GM11168 (cell line): Measurements from ENCODE around the gene SDK1.

Experiments
- in situ Hi-C: fragments of 300-500 bp; cut with MboI; formaldehyde crosslinking; loops from one replicate; pipeline ENCODE4 v1.12.0; 2022; ENCODE audit warnings: low sequenced_read_pairs; ENCODE audit not compliant: unreplicated experiment

SDK1 gene

DNA sequence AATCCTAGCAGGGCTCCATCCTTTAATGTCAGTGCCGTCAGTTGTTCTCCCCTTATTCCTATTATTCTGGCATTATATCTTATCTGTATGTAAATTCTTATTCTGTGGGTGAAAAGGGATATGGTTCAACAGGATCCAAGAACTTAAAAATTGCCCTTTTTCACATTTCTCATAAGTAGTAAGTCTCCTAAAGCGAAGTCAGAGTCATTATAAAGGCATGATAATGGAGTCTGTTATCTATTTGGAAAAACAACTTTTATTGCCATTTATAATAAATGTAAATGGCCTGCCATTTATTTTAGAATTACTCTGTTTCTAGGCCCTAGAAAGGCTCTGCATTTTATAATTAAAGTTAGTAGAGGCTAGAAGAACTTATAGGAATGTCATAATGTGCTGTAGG is 31.3 kb downstream of the SDK1 start:
- in situ Hi-C loops: no loop called here

DNA sequence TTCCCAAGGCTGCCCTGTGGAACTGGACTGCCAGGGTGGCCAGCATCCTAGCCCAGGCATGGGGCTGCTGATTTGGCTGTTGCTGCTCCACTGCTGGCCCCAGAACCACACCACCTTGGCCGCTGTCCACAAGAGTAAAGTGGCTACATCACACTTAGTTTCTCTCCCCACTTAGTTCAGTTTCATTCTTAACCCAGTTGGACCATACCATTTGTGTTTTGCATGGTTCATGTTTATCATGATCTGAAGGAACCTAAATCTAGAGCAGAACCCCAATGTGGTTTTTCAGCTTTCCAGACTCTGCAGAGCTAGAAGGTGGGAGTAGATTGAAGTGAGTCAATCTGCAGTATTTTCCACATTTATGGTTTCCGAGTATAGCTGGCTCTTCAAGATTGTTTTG is 32.8 kb downstream of the SDK1 start:
- in situ Hi-C loops: no loop called here

DNA sequence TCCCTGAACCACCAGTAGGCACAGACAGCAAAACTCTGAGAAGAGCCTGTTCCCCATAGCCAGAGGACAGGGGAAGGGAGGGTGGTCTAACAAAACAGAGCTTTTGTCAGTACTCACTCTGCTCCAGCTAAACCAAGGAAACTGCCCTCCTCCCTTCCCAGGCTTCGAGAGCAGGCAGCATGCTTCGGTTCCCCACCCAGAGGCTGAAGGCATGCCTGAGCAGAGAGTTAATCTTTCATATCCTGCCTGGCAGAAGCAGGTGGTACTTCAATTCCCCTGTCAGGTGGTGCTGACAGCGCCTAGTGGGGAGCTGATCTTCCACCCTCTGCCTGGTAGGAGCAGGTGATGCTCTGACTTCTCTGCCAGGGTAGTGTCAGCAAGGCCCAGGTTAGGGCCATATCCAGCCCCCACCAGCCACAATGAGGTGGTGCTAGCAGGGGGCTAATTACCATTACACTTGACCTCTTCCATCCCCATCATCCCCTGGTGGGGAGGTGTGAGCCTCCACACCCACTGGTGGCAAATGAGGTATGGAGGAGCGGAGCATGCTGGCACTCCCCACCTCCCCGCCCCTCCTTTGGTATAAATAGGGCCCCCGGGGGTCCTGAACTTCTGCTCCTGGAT is 35.1 kb downstream of the SDK1 start:
- in situ Hi-C loops: no loop called here

DNA sequence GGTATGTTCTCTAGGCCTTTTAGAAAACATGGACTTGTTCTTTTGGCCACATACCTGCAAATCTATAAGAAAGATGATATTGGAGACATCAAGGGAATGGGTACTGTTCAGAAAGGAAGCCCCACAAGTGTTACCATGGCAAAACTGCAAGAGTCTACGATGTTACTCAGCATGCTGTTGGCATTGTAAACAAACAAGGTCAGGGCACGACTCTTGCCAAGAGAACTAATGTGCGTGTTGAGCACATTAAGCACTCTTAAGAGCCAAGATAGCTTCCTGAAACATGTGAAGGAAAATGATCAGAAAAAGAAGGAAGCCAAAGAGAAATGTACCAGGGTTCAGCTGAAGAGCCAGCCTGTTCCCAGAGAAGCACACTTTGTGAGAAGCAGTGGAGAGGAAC is 37.1 kb downstream of the SDK1 start:
- in situ Hi-C loops: no loop called here

DNA sequence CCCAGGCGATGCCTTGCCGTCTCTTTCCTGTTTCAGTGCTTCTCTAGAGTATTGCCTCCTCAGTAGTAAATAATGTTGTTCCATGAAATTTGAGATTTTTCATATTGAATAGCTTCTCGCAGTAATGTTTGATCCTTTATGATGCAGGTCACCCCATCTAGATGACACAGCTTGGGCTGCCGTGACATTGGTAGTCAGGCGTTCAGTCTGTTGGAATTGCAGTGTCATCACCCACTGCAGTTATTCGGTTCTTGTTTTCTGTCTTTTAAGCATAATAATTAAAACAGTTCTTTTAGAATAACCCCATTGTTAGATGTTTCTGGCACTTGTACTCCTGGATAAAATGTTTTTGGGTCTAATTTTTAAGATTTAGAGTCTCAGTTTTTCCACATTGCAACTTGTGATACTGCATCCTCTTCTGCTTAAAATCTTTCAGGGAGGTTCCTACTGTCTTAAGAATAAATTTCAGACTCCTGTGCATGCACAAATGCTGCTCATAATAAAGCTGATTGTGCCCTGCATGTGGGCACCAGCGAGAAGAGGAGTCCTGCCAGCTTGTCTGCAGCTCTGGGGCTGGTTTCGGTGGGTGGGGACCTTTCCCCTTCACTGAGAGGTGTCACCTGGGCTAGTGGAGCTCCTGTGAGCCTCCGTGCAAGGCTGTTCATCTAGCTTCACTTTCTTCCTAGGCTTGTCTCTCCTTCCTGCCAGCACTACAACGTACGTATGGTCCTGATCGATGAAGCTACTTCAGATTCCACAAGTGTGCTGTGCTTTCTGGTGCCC is 44.8 kb downstream of the SDK1 start:
- in situ Hi-C loops: no loop called here

DNA sequence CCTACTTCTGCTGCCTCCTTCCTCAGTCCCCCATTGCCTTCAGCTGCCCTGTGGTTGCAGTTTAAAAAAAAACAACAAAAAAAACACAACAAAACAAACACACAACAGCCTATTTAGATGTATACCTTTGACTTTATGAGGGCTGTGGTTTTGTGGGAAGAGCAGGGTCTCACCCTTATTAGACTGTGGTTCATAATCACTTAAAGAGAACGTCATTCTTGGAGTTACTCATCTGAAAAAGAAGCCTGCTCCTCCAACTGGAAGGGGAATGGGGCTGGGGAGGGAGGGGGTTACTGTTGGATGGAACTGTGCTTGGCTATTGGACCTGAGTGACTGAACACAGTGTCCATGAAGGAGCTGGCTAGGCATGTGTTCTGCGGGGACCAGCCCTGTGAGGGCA is 48.1 kb downstream of the SDK1 start:
- in situ Hi-C loops: no loop called here

DNA sequence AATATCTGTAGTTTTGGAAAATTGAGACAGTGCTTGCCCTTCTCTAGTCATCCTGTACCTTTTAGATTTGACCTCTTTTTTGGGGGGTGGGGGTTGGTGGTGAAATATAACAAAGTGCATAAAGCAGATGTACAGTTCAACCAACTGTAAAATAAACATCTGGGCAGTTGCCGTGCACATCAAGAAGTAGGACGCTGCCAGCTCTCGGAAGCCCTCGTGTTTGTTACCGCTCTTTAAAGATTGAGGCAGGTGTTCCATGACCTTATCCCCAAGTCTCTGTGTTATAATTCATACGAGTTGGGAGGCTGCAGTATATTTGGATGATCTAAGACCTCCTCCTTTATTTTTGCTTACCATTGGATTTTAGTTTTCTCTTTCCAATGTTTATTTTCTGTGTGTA is 55.1 kb downstream of the SDK1 start:
- in situ Hi-C loops: no loop called here

GRCh38 chr7:3358991-3359390 is 57.9 kb downstream of the SDK1 start:
- in situ Hi-C loops: no loop called here

DNA sequence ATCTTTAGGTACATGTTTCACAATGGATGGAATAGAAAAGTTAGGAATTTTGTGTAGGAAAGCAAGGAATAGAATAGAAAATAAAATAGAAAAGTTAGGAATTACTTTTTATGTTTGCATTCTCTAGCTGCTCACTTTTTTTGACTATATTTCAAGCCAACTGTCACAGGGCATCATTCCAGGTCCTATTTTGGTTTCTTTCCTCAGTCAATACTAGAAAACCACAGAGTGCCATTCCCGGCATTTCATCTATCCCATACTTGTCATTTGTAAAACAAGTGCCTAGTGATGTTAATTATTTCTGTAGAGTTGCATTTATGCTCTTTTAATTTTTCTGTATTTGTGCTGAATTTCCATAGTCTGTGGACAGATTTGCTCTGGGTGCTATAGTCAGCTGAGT is 66.2 kb downstream of the SDK1 start:
- in situ Hi-C loops: no loop called here

GRCh38 chr7:3370068-3370830 is 69.2 kb downstream of the SDK1 start:
- in situ Hi-C loops: no loop called here

DNA sequence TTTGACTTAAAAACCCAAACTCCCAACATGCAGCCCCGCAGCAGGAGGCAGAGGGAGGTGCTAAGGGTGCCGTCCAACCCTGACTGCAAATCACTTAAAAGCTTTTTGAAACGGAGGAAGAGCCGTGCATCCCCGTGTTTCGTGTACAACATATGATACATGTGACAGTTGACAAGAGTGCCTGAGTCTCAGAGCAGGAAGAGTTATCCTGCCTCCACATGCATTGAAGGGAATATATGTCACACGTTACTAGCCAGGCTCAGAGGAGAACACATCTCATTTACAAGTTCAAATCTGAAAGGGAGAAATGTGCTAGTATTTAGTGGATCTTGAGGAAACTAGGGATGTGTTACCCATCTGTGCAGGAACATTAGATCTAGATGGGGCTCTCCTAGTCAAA is 69.9 kb downstream of the SDK1 start:
- in situ Hi-C loops: no loop called here

GRCh38 chr7:3371601-3372000 is 70.5 kb downstream of the SDK1 start:
- in situ Hi-C loops: no loop called here

DNA sequence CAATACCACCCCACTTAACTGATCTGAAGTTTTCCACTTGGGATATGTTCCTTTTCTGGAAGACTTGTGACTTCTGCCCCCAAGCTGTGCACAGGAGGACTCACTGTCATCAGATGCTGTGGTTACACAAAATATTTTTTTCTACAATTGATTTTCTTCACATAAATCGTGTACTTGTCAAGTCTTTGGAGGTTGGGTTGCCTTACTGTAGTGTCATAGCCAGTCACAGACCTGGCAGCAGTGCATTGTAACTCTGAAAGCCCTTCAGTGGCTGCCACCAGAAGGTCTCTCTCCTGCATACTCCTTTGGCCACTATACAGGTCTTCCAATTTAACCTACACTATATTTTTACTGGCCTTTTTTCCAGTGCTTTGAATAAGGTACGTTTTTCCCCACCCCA is 73.2 kb downstream of the SDK1 start:
- in situ Hi-C loops: no loop called here

DNA sequence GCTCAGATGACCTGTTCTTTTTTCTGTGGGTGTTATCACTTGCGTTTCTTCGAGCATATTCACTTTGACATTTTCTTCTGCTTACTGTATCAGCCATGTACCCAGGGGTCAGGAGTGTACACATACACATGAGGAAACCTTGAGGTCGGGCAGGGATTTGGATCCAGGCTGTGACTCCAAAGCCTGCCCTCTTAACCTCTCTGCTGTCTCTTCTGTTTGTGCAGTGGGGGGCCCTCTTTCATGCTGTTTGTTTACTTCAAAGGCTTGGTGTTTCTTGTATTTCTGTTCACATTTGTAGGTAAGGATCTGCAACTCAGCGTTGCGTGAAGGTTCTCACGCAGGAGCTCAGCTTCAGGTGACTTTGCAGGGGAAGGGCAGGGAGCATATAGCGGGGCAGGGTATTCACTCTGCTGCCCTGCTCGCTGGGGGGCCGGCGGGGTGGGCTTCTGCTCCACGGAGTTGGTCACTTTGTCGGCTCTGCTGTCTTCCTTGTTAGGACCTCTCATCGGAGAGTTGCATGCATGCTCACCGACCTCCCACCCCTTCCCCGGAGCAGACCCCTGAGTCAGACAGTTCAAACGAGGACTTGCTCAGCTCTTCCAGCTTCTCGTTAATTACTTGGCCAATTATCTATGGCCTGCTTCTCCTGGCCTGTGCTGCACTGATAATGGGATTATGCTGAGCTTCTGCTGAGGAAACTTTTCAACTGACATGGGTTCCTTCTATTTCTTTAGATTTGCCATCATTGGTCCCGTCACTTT is 77.5 kb downstream of the SDK1 start:
- in situ Hi-C loops: no loop called here

DNA sequence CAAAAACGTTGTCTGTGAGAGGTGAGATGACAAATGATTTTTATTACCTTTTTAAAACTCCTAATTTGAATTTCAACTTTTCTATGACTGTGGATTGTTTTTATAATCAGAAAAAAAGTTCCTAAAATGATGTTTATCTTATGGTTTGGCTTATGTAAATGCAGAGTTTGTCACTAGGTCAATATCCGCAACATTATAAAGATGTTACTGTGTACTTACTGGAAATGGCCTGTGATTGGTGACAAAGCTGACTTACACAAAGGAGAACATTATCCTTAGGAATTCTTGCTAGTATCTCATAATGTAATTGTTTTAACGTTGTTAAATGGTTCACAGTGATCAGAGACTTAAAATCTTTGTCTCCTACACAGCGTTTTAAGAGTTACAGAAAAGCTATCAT is 79.0 kb downstream of the SDK1 start:
- in situ Hi-C loops: no loop called here

- in situ Hi-C loops: no loop called here
Measured at GRCh38 chr7:3380886-3381685, 80.0 kb downstream of the SDK1 start.

GRCh38 chr7:3386423-3387190 is 85.6 kb downstream of the SDK1 start:
- in situ Hi-C loops: no loop called here

DNA sequence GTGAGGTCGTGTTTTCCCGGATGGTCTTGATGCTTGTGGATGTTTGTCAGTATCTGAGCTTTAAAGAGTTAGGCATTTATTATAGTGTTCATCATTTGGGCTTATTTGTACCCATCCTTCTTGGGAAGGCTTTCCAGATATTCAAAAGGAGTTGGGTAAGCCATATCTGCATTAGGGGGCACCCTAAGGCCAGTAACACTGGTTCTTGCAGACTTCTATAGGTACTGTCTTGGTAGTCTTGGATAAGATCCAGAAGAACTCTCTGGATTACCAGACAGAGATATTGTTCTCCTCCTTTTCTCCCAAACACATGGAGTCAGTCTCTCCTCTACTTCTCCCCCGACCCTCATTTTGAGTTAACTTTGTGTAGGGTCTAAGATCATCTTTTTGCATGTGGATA is 92.8 kb downstream of the SDK1 start:
- in situ Hi-C loops: no loop called here

DNA sequence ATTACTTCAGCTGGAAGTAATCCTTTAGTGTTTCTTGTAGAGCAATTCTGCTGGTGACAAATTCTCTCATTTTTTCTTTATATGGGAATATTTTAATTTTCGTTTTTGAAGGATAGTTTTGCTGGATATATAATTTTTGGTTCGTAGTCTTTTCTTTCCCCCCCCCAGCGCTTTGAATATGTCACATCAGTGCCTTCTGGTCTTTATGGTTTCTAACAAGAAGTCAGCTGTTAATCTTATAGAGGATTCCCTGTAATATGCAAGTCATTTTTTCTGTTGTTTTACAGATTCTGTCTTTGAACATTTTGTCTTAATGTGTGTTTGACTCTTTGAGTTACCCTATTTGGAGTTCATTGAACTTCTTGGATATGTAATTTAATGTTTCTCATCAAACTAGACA is 96.3 kb downstream of the SDK1 start:
- in situ Hi-C loops: no loop called here
